Pulmonary artery endothelial cell (primary cell): ENCODE measurements around the gene MYL12A. TPM values are rescaled to one million over a fixed set of nuclear protein-coding genes. Genes with fewer than 3 reads are reported as not detected.

Experiments
- DNase-seq: peaks from one replicate; pipeline ENCODE4 v3.0.0-alpha.2; 2011; ENCODE audit warnings: low read depth, low spot score
- total RNA-seq: library from RNA; depleted of rRNA; stranded (reverse); fragments of >200 nt; gene quantifications from 2 replicates; pipeline ENCODE4 v1.2.3, GENCODE V29; 2014

Gene MYL12A
- total RNA-seq, 1 donor from 2014 or later: 1,553 TPM

DNA sequence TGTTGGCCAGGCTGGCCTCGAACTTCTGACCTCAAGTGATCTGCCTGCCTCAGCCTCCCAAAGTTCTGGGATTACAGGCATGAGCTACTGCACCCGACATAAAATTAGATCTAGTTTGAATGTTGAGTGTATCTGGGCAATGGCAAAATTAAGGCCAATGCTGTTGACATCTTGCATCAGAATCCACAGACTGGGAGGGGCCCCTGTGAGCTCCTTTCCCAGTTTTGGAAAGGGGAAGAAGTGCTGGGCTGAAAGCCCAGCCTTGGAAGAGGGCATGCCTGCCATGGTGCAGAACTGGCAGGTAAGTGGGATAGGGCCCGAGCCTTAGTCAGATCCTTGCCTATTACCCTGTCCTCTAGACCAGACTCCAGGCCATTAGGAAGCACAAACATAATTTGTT, 23.4 kb upstream of the MYL12A start:
- no peak for DNase-seq

DNA sequence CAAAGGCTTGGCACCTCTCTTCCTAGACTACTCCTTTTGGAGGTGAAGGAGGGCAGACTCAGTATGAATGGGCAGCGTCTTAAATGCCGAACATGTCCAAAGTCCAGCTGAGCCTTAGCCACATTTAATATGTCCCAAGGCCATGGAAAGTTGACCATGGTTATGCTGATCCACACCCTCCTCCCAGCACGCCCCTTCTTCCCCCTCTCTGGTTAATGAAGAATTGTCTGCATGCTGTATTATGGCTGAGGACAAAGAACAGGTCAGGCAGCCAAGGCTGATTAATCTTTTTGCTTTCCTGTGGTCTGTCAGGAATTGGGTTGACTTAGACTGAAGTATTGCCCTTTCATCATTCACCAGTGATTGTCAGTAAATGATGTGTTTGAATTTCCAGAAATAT, 22.0 kb upstream of the MYL12A start:
- DNase-seq: no peak

DNA sequence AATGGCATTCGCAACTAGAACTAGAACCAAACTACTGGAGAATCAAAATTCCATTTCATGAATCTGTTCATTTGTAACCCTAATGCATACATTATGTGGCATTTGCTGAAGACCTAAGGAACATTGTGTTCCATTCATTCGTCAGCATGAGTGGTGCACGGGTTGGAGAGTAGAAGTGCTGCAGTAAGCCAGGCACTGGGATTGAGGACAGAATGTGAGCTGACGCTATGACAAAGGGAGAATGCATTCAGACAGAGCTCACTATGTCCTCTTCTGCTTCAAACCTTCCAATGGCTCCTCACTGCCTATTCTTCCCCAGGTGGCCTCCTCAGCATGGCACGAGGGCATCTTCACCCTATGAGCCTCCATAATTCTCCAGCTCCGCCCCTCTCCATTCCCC, 21.6 kb upstream of the MYL12A start:
- DNase-seq: no peak

DNA sequence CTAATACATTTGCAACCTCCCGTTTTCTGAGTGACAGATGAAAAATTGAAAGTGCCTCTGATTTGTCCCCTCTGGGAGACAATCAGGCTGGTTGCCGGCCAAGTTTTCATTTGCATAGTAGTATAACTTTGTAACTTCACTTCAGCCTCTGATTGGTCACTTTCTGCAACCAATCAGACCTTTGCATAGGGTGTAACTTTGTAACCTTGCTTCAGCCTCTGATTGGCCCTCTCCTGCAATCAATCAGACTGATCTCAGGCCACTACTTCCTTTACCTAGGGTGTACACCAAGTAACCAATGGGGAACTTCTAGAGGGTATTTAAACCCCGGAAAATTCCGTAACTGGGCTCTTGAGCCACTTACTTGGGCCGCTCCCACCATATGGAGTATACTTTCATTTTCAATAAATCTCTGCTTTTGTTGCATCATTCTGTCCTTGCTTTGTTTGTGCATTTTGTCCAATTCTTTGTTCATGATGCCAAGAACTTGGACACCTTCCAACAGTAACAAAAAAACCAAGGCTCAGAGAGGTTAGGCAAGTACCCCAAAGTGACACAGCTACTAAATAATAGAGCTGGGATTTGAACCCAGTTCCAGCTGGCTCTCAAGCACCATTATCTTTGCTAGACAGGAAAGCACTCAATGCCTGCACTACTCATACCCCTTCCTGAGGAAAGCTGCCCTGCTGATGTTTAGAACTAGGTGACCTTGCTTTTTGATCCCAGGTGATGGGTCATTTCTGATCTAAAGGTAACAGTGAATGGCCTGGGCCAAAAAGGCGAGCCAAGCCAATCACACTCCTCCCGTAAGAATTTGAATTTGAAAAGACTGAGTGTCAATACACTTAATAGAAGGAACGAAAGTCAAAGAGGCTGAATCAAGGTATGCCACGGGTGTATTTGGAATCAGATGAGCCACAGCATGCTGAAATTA, 16.9 kb upstream of the MYL12A start:
- no peak for DNase-seq

DNA sequence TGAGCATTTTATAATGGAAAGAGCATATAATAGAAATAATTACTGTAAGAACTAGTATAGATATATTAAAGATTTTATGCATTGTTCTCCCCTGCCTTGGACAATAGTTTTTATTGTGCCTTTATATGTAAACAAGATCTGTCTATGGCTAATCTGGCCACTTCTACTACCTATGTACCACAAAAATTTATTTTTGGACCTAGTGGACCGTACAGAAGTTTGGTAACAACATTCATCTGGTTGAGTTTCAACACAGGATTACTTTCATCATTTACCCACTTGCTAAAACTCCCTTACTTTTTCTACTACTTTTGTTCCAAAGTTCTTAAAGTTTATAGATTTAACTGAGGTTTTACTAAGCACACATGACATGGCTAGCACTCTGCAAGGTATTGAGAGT, 14.6 kb upstream of the MYL12A start:
- DNase-seq: no peak

DNA sequence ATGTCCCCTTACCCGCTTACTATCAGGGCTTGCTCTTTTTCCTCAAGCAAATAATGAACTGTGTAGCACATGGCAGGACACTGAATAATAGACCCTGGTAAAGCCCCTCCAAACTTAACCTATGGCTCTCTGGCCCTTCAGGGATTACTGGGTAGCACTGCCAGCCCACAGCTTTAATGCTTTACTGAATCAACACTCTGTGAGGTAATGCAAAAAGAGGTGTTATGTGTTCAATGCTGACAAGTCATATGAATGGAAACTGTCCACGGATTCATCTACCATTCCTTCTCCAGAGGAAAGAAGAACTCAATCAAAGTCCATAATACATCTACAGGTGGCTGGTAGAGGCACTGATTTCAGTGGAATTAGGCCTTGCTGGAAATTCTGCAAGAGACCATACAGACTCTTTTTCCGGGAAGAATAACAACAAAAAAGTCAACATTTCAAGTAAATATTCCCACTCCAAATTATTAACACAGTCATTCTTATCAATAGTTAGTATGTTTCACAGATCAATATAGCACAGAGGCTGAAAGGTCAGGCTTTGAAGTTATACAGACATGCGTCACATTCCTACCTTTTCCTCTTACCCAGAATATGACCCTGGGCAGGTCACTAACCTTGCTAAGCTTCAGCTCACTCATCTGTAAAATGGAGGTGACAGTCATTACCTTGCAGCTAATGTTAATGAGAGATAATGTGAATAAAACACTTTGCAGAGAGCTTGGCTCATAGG, 14.0 kb upstream of the MYL12A start:
- no peak for DNase-seq

DNA sequence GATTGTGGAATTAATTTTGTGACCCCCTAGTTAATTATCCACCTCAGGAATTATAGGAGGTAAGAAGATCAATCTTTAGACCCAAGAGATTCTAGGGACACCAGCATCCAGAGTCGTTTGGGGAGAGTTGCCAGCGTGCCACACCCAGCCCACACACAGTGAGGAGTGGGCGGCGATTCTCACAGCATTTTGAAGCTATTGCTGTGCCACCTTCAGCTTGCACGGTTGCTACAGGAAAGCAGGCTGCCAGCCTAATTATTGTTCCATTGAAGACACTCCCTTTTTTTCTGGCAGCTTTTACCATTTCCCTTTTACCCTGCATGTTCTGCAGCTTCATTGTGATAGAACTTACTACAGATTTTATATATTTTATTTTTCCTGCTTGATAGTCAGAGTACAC, 13.1 kb upstream of the MYL12A start:
- DNase-seq: no peak

DNA sequence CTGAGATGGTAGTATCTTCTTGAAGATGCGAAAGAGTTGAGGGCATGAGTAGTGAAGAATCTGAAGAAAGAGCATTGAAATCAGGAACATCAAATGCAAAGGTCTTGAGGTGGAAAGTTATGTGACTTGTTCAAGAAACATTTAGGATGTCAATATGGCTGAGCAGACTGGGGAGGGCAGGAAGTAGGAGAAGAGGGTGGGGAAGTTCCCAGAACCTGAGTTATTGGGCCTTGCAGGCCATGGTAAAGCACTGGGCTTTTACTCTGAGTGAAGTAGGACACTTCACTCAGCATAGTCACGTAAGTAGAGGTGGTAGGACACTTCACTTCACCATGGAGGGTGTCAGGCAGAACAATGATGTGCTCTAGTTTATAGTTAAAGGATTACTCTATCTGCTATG, 11.8 kb upstream of the MYL12A start:
- no peak for DNase-seq

DNA sequence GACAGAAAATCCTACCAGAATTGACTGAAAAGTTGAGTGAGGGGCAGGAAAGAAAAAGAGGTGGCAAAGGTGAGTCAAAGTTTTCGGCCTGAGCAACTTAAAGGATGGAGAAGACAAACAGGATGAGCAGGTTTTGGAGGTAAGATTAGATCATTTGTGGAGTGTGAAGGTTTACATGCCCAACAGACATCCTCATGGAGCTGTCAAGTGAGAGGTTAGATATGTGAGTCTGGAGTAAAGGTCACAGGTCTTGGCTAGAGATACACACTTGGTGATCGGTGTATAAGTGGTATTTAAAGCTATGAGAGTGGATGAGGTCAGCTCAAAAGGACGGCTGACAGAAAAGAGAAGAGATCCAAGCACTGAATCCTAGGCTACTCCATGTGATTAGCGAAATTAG, 11.1 kb upstream of the MYL12A start:
- no peak for DNase-seq

DNA sequence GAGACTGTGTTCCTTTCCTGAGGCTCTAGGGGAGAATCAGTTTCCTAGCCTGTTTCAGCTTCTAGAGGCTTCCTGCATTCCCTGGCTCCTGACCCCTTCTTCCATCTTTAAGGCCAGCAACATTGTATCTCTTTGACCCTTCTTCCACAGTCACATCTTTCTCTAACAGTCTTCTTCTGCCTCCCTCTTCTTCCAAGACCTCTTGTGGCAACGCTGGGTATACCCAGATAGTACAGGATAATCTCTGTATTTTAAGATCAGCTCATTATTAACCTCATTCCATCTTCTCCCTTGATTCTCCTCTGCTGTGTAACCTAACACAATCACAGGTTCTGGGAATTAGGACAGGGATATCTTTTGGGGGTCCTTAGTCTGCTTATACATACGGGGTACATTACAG, 8.9 kb upstream of the MYL12A start:
- DNase-seq: no peak

DNA sequence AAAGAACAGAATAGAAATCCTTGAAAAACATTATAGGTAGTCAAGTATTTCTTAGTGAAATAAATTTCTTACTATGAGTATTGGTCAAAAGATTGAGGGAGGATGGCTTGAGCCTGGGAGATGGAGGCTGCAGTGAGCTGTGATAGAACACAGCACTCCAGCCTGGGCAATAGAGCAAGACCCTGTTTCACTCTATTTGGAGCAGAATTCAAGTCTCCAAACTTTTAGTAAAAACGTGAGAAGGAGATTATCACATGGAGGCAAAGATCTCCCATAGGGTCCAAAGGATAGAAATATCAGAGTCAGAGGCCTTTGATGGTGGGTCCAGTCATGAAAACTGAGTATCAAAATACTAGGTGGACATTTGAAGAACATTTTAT, 2.4 kb upstream of the MYL12A start:
- no peak for DNase-seq

DNA sequence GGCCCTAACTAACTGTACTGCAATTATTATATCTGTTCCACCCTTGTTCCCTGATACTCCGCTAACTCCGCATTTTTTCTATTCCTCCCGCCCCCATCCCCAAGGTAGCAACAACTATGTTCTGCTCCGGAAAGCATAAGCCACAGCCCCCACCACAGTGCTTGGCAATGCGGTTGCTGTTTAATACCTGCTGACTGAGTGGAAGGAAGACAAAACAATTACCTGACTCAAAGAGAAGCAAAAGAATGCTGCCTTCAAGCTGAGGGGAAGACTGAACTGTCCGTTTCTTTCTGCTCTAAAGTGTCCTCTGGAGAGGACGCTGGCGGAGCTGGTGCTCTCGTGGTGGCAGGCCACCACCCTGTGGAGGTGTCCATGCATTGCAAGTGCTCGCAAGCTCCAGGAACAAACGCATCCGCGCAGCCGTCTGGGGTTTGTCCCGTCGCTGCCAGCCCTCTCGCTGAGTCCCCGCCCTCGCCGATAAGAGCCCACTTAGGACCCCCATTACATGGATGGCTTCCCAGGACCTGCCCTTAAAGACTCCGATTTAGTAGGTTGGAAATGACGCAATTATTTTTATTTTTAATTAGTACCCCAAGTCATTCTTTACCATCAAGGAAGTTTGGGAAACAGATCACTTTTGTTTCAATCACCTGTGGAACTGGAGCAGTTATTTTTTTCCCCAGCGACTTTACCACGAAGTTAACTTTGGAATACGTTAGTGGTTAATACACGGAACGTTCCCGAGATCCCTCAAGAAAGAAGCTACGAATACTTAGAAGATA, 1.6 kb upstream of the MYL12A start:
- DNase-seq: peak; percentile 71

DNA sequence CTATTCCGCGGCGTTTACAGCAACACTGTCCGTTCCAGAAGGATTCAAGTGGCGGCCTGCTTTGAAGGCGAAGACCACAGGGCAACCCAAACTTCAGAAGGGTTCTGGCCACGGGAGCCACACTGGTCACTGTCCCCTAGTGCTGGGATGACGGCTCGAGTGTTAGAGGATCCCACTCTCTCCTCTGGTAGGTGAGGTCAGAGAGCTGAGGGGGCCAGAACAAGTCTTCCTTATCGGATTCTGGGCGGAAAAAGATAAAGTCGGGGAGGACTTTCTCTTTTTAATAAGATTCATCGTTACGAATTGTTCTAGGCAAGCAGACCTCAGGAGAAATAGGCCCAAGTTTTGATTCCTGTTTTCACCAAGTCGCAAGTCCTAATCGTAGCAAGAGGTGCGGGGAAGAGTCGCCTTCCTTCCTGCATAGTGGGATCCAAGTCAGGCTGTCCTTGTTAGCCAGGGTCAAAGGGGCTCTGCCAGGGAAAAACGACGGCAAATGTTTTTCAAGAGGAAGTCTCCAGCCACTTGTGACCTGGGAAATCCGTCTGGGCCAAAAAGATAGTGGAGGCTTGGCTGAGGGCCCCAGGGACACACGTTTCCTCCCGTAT, 864 bp upstream of the MYL12A start:
- no peak for DNase-seq

DNA sequence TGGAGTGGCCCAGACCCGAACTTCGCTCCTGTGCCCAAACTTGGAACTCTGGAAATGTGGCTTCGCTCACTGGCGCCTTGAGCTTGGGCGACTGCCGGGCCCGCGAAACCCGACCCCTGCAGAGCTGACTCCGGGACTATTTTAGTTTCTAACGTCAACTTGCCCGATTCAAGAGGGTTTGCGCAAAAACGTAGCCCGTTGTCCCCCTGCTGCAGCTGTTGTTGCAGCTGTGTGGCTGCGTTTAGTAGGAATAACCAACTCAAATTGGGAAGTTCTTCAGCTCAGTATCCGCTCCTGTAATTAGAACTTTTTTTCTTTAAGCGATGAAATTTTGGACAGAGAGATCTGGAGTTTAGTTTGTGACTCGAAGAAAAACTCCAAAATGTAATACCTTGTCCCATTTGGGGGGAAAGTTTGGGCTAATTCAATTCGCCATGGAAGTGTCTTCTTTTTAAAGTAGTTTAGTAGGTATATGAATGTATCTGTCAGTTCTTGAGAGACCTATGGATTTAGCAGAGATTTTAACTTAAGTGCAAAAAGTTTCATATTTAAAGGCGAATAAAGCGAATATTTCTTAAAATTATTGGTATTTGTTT, 559 bp downstream of the MYL12A start:
- no peak for DNase-seq

DNA sequence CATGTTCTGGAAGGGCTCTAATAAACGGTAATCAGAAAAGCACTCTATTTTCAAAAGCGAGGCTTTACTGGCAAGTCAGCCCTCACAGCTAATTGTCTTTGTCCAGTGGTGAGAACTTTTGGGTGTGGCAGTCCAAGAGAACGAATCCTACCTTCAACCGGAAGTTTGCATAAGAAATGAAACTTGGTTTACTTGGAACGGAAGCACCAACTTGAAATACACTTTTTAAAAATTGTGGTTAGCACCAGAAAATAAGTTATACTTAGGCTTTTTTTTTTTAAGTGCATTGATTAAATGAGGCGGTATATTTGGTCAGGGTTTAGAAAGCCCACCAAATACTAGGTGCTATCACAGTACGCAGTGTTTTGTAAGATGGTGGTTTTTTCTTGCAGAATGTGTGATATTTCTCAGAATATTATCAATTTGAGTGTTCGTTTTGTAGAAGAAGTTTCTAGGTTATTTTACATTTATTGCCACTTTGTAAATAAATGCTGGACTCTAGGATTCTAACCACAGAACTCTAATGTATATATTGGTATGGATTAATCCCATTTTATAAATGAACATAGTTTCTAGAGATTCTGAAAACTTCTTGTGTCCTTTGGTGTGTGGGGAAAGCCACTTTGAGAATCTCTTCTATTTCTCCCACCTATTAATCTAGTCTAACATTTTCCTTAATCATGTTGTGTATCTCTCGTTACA, 1.2 kb downstream of the MYL12A start:
- DNase-seq: no peak

DNA sequence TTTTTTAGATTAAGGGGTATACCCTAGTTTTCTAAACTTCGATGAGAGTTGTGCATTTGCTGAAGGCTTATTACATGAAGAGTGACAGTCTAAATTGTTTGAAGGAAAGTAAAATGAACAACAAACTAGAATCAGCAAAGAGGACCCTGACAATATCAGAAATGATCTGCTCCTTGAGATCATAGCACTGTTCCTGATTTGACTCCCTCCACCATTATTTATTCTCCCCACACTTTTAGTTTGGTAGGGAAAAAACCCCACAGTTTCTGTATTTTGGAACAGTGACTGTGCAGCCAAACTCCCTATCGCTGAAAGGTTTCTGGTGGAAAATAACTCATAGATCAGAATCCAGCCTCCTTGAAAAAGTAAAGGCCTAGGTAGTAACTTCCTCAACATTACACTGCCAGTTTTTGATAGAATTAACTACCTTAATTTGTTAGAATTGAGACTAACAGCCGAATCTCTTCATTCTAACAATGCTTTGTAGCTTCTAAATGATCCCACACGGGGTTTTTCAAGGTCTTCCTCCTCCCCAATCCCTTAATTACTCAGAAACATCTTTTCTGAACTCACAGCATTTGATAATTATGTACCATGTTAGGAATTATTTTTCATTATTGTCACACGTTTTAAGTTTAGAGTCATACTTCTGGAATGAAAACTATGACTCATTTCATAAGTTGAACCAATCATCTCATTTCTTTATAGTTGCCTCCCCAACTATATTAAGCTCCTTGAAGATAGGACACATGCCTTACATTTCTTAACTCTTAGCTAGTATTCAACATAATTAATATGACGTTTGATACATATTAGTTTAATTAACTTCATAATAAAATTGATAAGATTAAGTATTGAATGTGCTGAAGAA, 2.9 kb downstream of the MYL12A start:
- DNase-seq: no peak

DNA sequence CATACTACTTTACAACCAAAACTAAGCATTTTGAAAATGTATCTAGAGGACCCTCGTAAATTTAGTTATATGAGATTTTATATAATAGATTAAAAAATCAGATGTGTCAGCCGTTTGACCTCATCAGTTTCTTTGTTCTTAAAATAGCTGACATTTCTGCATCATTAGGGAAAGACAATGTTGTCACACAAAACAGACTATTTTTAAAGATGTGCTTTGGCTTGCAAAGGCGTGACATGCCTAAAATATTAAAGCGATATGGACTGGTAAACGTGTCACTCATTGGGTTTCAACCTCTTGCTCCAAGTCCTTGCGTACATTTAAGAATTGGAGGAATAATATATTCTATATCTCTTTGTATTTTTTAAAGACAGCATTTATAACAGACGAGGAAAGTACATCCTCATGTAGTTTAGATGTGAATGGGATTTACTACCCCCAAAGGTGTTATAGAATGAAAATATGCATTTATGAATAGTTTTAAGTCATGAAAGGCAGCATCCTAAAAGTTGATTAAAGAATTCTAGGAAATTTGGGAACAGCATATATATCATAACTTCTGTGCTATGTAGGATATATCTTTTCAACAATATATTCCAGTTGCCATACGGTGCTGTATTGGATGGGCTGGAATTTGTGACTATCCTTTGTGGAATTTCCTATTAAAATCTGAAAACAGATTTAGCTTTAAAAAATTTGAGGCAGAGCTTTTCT, 3.8 kb downstream of the MYL12A start:
- no peak for DNase-seq

DNA sequence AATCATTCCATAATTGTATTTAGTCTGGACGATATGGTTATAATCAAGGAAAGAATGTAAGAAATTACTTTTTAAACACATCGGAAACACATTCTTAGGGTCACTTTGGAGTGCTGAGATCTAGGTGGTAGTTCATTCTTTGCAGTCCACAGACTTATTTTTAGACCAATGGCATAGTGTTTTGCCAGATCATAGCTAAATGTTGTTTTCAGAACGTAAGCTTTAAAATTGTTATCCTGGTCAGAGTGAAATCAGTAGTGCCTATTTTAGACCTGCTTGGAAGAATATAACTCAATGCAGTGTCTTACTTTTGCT, 4.3 kb downstream of the MYL12A start:
- no peak for DNase-seq

DNA sequence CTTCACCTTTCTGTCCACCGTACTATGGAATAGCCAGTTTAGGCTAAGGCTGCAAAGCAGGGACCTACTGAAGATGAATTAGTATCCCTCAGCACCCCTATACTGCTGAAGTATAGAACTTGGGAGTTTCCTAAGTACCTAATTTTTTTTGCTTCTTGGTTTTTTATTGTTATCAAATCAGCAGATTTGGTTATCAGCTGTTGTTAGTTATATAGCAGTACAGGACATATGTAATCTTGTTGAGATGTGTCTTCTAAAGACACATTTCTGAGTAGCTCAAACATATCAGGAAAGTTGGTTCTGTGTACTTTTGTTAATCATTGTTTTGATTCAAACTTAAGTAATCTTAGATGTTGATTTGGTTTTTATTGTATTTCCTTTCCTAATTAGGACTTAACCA, 5.2 kb downstream of the MYL12A start:
- no peak for DNase-seq
